Measurements from ENCODE around the gene PXT1.
A peak's percentile ranks its signal among the peaks of the same experiment; 100 is the strongest.
"Not testable (repeated sequence)": the region's sequence is repeated elsewhere in the genome, so short reads cannot be mapped to it uniquely, and the experiment has no call there.

PXT1 gene

GRCh38 chr6:36442671-36443470 lies at the start of gene PXT1, which contains the start of gene KCTD20:
Gene PXT1, minus strand, starts transcription at chr6:36442854. Its CDS starts 16,772 bp downstream, at chr6:36426082.
Gene KCTD20, plus strand, starts transcription at chr6:36443000. Its CDS starts 27,098 bp downstream, at chr6:36470098.
- Histone ChIP-seq H3K4me3 (peak within 1 kb of the TSS; percentile 75 to 99 (median 91)), H3K27ac (peak within 1 kb of the TSS; percentile 85 to 99 (median 98))

DNA sequence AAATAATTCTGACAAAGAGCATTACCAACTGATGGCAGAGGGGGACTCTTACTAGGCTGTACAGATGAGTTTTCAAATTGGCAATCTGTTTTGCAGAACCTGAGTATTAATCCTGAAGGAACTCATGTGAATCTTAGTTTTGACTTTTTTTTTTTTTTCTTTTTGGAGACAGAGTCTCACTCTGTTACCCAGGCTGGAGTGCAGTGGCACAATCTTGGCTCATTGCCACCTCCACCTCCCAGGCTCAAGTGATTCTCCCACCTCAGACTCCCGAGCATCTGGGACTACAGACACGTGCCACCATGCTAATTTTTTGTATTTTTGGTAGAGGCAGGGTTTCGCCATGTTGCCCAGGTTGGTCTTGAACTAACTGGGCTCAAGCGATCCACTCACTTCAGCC lies 49.4 kb upstream of the PXT1 start:
- Histone ChIP-seq H3K27ac (no peak overlapping the region), H3K4me3 (no peak overlapping the region)

GRCh38 chr6:36491378-36491965 lies 48.8 kb upstream of the PXT1 start:
- Histone ChIP-seq H3K4me3 (no peak overlapping the region), H3K27ac (no peak overlapping the region)

GRCh38 chr6:36489426-36489825 lies 46.8 kb upstream of the PXT1 start:
- H3K27ac ChIP-seq: no peak overlapping the region

DNA sequence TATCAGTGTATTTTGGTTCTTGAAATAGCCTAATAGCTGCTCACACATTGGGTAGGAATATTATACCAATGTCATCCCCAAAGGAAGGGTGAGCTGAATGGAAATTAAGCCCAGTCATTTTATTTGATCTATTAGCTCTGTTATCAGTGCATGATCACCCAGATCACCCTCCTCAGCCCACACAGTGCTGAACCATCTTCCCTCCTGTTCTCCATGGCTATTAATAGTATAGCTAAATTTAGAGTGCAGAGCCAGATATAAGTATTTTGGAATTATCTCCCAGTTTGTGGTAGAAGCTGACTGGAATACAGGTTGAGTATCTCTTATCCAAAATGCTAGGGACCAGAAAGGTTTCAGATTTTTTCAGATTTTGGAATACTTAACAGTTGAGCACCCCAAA lies 45.6 kb upstream of the PXT1 start:
- Histone ChIP-seq H3K27ac (no peak overlapping the region), H3K4me3 (no peak overlapping the region)

More at GRCh38 chr6:36489426-36489825, 46.8 kb upstream of the PXT1 start:
- H3K4me3 ChIP-seq: no peak overlapping the region

DNA sequence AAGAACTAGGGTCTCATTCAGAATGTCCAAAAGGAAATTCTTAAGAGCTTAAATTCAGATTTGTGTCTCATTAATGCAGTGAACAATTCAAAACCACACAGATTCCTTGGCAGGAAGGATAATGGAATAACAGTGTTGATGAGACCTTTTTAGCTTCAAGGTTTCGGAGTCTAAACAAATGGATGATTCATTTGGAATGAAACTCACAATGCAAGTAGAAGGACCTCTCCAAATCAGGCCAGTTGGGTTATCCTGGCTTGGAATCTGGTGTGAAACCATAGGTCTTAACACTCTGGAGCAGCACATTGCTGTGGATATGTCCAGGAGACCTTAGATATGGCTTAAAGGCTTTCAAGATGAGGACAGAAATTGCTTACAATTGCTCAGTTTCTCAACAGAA lies 45.0 kb upstream of the PXT1 start:
- H3K27ac ChIP-seq: no peak overlapping the region
- no peak overlapping the region for H3K4me3 ChIP-seq

DNA sequence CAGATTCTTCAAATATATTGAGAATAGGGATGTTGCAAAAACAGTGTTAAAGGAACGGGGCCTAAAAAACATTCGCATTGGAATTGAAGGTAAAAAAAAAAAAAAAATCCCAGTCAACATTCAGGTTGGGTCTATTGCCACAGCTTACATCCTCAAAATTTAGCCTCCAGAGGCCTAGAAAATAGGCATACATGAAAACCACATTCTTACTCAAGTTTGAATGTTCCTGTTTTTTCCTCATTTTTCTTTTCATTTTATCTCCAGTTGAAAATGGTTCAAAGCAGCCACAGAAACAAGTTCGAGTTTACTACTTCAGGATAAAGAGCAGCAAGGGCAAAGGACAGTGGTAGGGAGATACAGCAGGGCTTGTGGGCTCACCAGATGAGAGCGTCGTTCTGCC lies 42.1 kb upstream of the PXT1 start:
- Histone ChIP-seq H3K4me3 (no peak overlapping the region), H3K27ac (no peak overlapping the region)

DNA sequence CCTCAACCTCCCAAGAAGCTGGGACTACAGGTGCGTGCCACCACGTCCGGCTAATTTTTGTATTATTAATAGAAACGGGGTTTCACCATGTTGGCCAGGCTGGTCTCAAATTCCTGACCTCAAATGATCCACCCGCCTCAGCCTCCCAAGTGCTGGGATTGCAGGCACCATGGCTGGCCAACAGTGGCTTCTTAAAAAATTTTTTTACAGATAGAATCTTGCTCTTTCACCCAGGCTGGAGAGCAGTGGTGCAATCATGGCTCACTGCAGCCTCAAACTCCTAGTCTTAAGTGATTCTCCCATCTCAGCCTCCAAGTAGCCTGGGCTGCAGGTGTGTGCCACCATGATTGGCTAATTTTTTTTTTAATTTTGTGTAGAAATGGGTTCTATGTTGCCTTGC lies 40.7 kb upstream of the PXT1 start:
- not testable (repeated sequence) for H3K27ac ChIP-seq, H3K4me3 ChIP-seq

DNA sequence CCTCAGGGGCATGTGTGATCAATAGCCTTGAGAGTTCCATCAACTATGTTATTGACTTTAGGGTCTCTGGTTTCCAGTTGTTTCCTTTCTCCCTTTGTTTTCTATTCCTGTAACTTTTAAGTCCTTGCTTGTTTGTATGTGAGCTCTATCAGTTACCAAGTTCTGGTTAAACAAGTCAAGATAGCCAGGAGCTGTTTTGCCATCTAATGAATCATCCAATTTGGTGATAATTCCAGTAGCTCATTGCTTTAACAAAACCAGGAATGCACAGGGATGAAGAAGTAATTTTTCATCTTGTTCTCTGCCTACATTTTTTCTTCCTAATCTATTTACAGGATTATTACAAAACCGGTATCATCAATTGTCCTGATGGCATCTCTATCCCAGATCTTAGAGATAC lies 36.6 kb upstream of the PXT1 start:
- Histone ChIP-seq H3K4me3 (no peak overlapping the region), H3K27ac (peak overlapping the region in 1 of 21 experiments; percentile 31)

- Histone ChIP-seq H3K4me3 (no peak overlapping the region), H3K27ac (peak overlapping the region in 1 of 21 experiments; percentile 11)
Observed at GRCh38 chr6:36478051-36478526, 35.4 kb upstream of the PXT1 start.

- Histone ChIP-seq H3K4me3 (no peak overlapping the region), H3K27ac (no peak overlapping the region)
Observed at GRCh38 chr6:36469946-36470345, 27.3 kb upstream of the PXT1 start.

DNA sequence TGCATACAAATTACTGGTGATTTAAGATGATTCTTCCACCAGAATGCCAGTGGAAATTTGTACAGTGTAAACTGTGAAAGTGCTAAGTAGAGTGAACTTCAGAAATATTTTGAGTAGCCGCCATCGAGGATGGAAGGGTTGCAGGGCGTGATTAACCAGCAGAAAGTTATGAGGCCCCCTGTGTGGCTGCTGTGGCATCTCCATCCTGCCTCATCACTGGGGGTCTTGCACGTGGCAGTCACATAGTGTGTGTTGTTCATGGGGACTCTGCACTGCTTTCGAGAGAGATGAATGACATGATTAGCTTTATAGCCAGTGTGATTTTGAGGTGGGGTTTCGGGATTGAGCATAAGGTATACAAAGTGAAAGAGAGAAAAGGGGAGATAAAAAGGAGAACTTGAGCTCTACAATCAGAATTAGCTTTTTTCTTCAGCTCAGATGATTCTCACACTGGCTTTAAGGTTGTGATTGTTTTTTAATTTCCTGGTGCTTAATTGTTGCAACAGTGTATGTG lies 26.6 kb upstream of the PXT1 start:
- H3K4me3 ChIP-seq: no peak overlapping the region
- peak overlapping the region in 1 of 21 experiments; percentile 2 for H3K27ac ChIP-seq

DNA sequence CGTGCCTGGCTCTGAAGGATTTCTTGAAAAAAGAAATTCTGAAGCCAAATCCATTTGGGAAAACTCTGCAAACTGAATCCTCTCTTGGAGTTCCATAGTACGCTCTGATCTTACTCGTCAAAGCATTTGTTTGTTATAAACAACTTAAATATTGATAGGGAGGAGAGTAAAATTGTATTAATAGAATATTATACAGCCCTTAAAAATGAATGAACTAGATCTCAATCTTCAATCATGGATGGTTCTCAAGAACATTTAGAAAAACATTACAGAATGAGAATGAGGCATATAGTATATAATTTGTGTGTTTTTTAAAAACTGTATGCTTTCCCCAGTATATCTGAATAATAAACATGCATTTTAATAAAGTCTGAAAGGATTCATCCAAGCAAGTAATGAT lies 25.0 kb upstream of the PXT1 start:
- Histone ChIP-seq H3K4me3 (no peak overlapping the region), H3K27ac (no peak overlapping the region)

DNA sequence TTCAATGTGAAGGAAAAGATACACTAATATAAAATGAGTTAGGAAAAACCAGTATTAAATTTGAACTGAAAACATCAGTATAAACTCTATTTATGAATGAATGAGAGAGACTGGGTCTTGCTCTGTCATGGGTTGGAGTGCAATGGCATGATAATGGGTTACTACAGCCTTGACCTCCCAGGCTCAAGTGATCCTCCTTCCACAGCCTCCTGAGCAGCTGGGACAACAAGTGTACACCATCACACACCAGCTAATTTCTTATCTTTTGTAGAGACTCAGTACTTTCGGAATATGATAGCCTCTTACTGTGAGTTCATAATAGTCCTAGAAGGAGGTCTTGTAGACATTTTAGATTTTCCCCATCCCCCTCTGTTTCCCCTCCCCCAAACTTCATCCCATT lies 21.6 kb upstream of the PXT1 start:
- no peak overlapping the region for H3K4me3 ChIP-seq
- H3K27ac ChIP-seq: no peak overlapping the region

- Histone ChIP-seq H3K4me3 (no peak overlapping the region), H3K27ac (peak overlapping the region in 2 of 21 experiments; percentile 11 to 12)
Observed at GRCh38 chr6:36463676-36464075, 21.0 kb upstream of the PXT1 start.

DNA sequence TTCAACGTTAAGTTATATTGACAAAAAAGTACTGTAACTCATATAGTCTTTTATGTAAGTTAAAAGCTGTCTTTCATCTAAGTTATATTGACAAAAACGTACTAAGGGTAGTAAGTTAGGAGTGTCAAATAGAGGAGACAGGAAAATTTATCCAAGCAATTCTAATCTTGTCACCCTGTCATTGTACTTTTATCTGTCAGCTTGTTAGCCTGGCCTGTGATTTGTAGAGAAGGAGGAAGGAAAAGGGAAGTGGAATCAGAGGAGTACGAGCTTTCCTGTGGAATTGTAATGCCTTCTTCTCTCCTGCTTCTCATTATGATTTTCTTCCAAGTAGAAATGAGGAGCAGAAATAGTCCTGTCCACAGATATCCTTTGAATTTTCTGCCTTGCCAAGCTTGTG lies 19.0 kb upstream of the PXT1 start:
- Histone ChIP-seq H3K4me3 (no peak overlapping the region), H3K27ac (no peak overlapping the region)

GRCh38 chr6:36460916-36461315 lies 18.3 kb upstream of the PXT1 start:
- H3K4me3 ChIP-seq: no peak overlapping the region
- H3K27ac ChIP-seq: no peak overlapping the region

GRCh38 chr6:36459501-36459900 lies 16.8 kb upstream of the PXT1 start:
- Histone ChIP-seq H3K27ac (no peak overlapping the region), H3K4me3 (no peak overlapping the region)

DNA sequence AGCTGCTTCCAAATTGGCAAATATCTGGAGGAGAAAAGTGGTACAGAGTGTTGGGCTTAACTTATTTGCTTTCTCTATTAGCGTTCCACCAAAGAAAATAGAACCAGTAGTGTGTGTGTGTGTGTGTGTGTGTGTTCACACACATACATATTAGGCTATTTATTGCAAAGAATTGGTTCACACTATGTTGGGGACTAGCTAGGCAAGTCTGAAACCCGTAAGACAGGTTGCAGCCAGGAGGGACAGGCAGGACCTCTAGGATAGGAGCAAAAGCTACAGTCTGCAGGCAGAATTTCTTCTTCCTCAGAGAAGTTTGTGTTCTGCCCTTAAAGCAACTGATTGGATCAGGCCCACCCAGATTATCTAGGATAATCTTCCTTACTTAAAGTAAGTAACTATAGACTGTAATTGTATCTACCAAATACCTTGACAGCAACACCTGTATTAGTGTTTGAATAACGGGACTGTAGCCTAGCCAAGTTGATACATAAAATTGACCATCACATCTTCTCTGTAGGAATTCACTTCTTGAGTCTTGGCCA lies 12.9 kb upstream of the PXT1 start:
- H3K4me3 ChIP-seq: no peak overlapping the region
- peak overlapping the region in 1 of 21 experiments; percentile 17 for H3K27ac ChIP-seq

- H3K4me3 ChIP-seq, H3K27ac ChIP-seq: not testable (repeated sequence)
Observed at GRCh38 chr6:36452897-36453296, 10.2 kb upstream of the PXT1 start.

- not testable (repeated sequence) for H3K27ac ChIP-seq, H3K4me3 ChIP-seq
Observed at GRCh38 chr6:36449173-36449572, 6.5 kb upstream of the PXT1 start.

Data from skin epidermis (tissue), 12 donors.